ENCODE results near the gene TFF1.

Gene TFF1

GRCh38 chr21:42392731-42393442 lies 26.6 kb upstream of the TFF1 start:
- TF ChIP-seq REST (IDR thresholded peaks at IDR 0.05; ENCODE audit: insufficient replicate concordance, low read depth) (no peak), GABPA (IDR thresholded peaks at IDR 0.05; ENCODE audit: low read depth) (no peak), POLR2AphosphoS5 (IDR thresholded peaks at IDR 0.05; ENCODE audit: low read depth) (no peak), CTCF (IDR thresholded peaks at IDR 0.05; ENCODE audit: insufficient read depth, low read length) (no peak), SPI1 (IDR thresholded peaks at IDR 0.05; ENCODE audit: borderline replicate concordance, low read depth) (no peak)
- Histone ChIP-seq H3K27ac (replicated peaks) (no peak overlapping the region), H3K27me3 (ENCODE audit: insufficient read depth, poor library complexity, severe bottlenecking) (peaks cover 3% of the 10 kb centered on the region), H3K4me3 (replicated peaks; ENCODE audit: insufficient read depth, low read length) (no peak overlapping the region)
- no peak for DNase-seq (ENCODE audit: low read depth in 1 of 2, low spot score in 1 of 2)

GRCh38 chr21:42391297-42391696 lies 25.0 kb upstream of the TFF1 start:
- H3K27ac ChIP-seq (replicated peaks) = no peak overlapping the region
- peaks cover 3% of the 10 kb centered on the region for H3K27me3 ChIP-seq (ENCODE audit: insufficient read depth, poor library complexity, severe bottlenecking)
- H3K4me3 ChIP-seq (replicated peaks; ENCODE audit: insufficient read depth, low read length) = no peak overlapping the region
- TF ChIP-seq REST (IDR thresholded peaks at IDR 0.05; ENCODE audit: insufficient replicate concordance, low read depth) (no peak), POLR2AphosphoS5 (IDR thresholded peaks at IDR 0.05; ENCODE audit: low read depth) (no peak), CTCF (IDR thresholded peaks at IDR 0.05; ENCODE audit: insufficient read depth, low read length) (no peak), GABPA (IDR thresholded peaks at IDR 0.05; ENCODE audit: low read depth) (no peak), SPI1 (IDR thresholded peaks at IDR 0.05; ENCODE audit: borderline replicate concordance, low read depth) (no peak)
- no peak for DNase-seq (ENCODE audit: low read depth in 1 of 2, low spot score in 1 of 2)

- no peak for DNase-seq (ENCODE audit: low read depth in 1 of 2, low spot score in 1 of 2)
- Histone ChIP-seq H3K27ac (replicated peaks) (no peak overlapping the region), H3K4me3 (replicated peaks; ENCODE audit: insufficient read depth, low read length) (no peak overlapping the region), H3K27me3 (ENCODE audit: insufficient read depth, poor library complexity, severe bottlenecking) (peaks cover 3% of the 10 kb centered on the region)
- TF ChIP-seq CTCF (IDR thresholded peaks at IDR 0.05; ENCODE audit: insufficient read depth, low read length) (no peak), SPI1 (IDR thresholded peaks at IDR 0.05; ENCODE audit: borderline replicate concordance, low read depth) (no peak), POLR2AphosphoS5 (IDR thresholded peaks at IDR 0.05; ENCODE audit: low read depth) (no peak), GABPA (IDR thresholded peaks at IDR 0.05; ENCODE audit: low read depth) (no peak), REST (IDR thresholded peaks at IDR 0.05; ENCODE audit: insufficient replicate concordance, low read depth) (no peak)
Measured at GRCh38 chr21:42390696-42391095, 24.4 kb upstream of the TFF1 start.

Data from HL-60 (cell line).